Keratinocyte (primary cell): ENCODE measurements around the gene SOHLH1. TPM values are rescaled to one million over a fixed set of nuclear protein-coding genes. Genes with fewer than 3 reads are reported as not detected.

ENCODE experiments used
- DNase-seq: peaks from one replicate; pipeline ENCODE4 v3.0.0-alpha.2; 2011; ENCODE audit warnings: low read depth, missing footprints, low spot score
- FAIRE-seq: peaks from 2 replicates; lab custom pipeline; 2011; peaks lifted over from hg19 to GRCh38; lab: Jason Lieb, UNC
- H2AFZ ChIP-seq: 2 replicates; pipeline ENCODE4 v1.6.0; 2012; ENCODE audit warnings: low read length, control low read depth, inconsistent platforms; ENCODE audit not compliant: control insufficient read depth
- H3K27ac ChIP-seq: 2 replicates; pipeline ENCODE4 v1.5.1; 2011; ENCODE audit warnings: low read length; ENCODE audit not compliant: control insufficient read depth, insufficient read depth
- H3K27me3 ChIP-seq: 3 replicates; pipeline ENCODE4 v1.6.0; 2011; ENCODE audit warnings: low read length; ENCODE audit not compliant: control insufficient read depth, insufficient read depth; ENCODE audit errors: extremely low read depth
- H3K36me3 ChIP-seq, 2 experiments: 2 replicates in 1 of 2; 3 replicates in 1 of 2; pipeline ENCODE4 v1.5.1; 2011; ENCODE audit warnings: low read length in 2 of 2, mild to moderate bottlenecking in 1 of 2; ENCODE audit not compliant: control insufficient read depth in 2 of 2, insufficient read depth in 2 of 2; ENCODE audit errors: extremely low read depth in 1 of 2
- H3K4me1 ChIP-seq: 3 replicates; pipeline ENCODE4 v1.5.1; 2011; ENCODE audit warnings: low read length; ENCODE audit not compliant: control insufficient read depth, insufficient read depth; ENCODE audit errors: extremely low read depth
- H3K4me2 ChIP-seq: 3 replicates; pipeline ENCODE4 v1.6.0; 2011; ENCODE audit warnings: low read depth, low read length; ENCODE audit not compliant: control insufficient read depth, insufficient read depth; ENCODE audit errors: extremely low read depth
- H3K4me3 ChIP-seq, 3 experiments: fragments of 200-600 bp in 1 of 3; sonication (generic) in 1 of 3; 2 replicates in 2 of 3; 3 replicates in 1 of 3; pipeline ENCODE4 v1.5.1; 2011 to 2016; ENCODE audit warnings: low read length in 3 of 3, mild to moderate bottlenecking in 3 of 3, control low read depth in 2 of 3, inconsistent platforms in 1 of 3, low read depth in 1 of 3, mixed read lengths in 1 of 3, mixed run types in 1 of 3, moderate library complexity in 1 of 3; ENCODE audit not compliant: control insufficient read depth in 2 of 3, insufficient read depth in 2 of 3; ENCODE audit errors: extremely low read depth in 1 of 3
- H3K79me2 ChIP-seq: 2 replicates; pipeline ENCODE4 v1.6.0; 2012; ENCODE audit warnings: low read length; ENCODE audit not compliant: control insufficient read depth, insufficient read depth
- H3K9ac ChIP-seq: 3 replicates; pipeline ENCODE4 v1.6.0; 2011; ENCODE audit warnings: low read length; ENCODE audit not compliant: control insufficient read depth, insufficient read depth; ENCODE audit errors: extremely low read depth
- H3K9me1 ChIP-seq: 3 replicates; pipeline ENCODE4 v1.6.0; 2011; ENCODE audit warnings: low read length; ENCODE audit not compliant: control insufficient read depth, insufficient read depth; ENCODE audit errors: extremely low read depth
- H3K9me3 ChIP-seq: 2 replicates; pipeline ENCODE4 v1.5.1; 2012; ENCODE audit warnings: low read depth, low read length; ENCODE audit not compliant: control insufficient read depth
- H4K20me1 ChIP-seq: 3 replicates; pipeline ENCODE4 v1.6.0; 2011; ENCODE audit warnings: low read length; ENCODE audit not compliant: control insufficient read depth, insufficient read depth; ENCODE audit errors: extremely low read depth
- CTCF ChIP-seq, 3 experiments: IDR thresholded peaks in 1 of 3; conservative IDR thresholded peaks in 1 of 3; optimal IDR thresholded peaks in 1 of 3; 2 replicates in 2 of 3; 3 replicates in 1 of 3; pipeline versions ENCODE3 to v1.5.1; 2011; ENCODE audit warnings: low read length in 3 of 3, mild to moderate bottlenecking in 3 of 3, moderate library complexity in 2 of 3, control low read depth in 1 of 3, inconsistent platforms in 1 of 3; ENCODE audit not compliant: insufficient read depth in 2 of 3; ENCODE audit errors: extremely low read depth in 1 of 3
- EZH2 ChIP-seq: IDR thresholded peaks from one replicate; pipeline ENCODE4 v1.6.1; 2012; ENCODE audit warnings: inconsistent platforms, mild to moderate bottlenecking, low read length, moderate library complexity
- dilution Hi-C: fragments of 300-500 bp; cut with MboI; formaldehyde crosslinking; loops from one replicate; pipeline ENCODE4 v1.7.0; 2020; ENCODE audit warnings: low sequenced_read_pairs; ENCODE audit not compliant: extremely low pct_ligation_motif_present
- polyA plus RNA-seq, 5 experiments: library from polyadenylated mRNA; depleted of rRNA in 3 of 5; stranded (reverse) in 3 of 5; stranded (forward) in 1 of 5; unstranded in 1 of 5; fragments of >200 nt; gene quantifications; 1 replicate in 1 of 5; 2 replicates in 3 of 5; 3 replicates in 1 of 5; pipeline versions ENCODE4 v1.2.1 to v1.2.3, GENCODE V29; 2011 to 2012; ENCODE audit warnings: missing spikeins in 2 of 5, low read depth in 1 of 5, low replicate concordance in 1 of 5

Gene SOHLH1
- polyA plus RNA-seq, 1 donor (not counting 4 experiments of a cell fraction or from before 2014, with no cell fraction given): not detected

- Histone ChIP-seq H4K20me1 (no peaks in the 10 kb centered on the region), H3K27me3 (peaks cover 36% of the 10 kb centered on the region), H3K9me3 (no peaks in the 10 kb centered on the region), H3K27ac (no peak overlapping the region), H3K9me1 (no peaks in the 10 kb centered on the region), H3K4me1 (no peaks in the 10 kb centered on the region), H3K79me2 (no peaks in the 10 kb centered on the region), H3K4me3 (no peak overlapping the region), H3K9ac (no peak overlapping the region), H2AFZ (no peak overlapping the region), H3K36me3 (no peaks in the 10 kb centered on the region), H3K4me2 (no peak overlapping the region)
- no peak for DNase-seq
- dilution Hi-C loops: no loop called here
- no peak for FAIRE-seq
- no peak for TF ChIP-seq CTCF (optimal IDR thresholded peaks at IDR 0.05 in 1 of 3, IDR thresholded peaks at IDR 0.05 in 1 of 3, conservative IDR thresholded peaks at IDR 0.05 in 1 of 3; ENCODE audit: extremely low read depth in 1 of 3, insufficient read depth in 2 of 3, low read length in 3 of 3)
These were observed 13.5 kb upstream of the SOHLH1 start for GRCh38 chr9:135712613-135713295.

GRCh38 chr9:135711881-135712280 lies 12.6 kb upstream of the SOHLH1 start:
- H3K27me3 ChIP-seq: peaks cover 36% of the 10 kb centered on the region
- H3K9me1 ChIP-seq: no peaks in the 10 kb centered on the region
- dilution Hi-C loops: no loop called here
- TF ChIP-seq CTCF (optimal IDR thresholded peaks at IDR 0.05 in 1 of 3, IDR thresholded peaks at IDR 0.05 in 1 of 3, conservative IDR thresholded peaks at IDR 0.05 in 1 of 3; ENCODE audit: extremely low read depth in 1 of 3, insufficient read depth in 2 of 3, low read length in 3 of 3): no peak
- TF ChIP-seq EZH2: no peak
- H2AFZ ChIP-seq: no peak overlapping the region
- H3K79me2 ChIP-seq: no peaks in the 10 kb centered on the region
- H3K4me3 ChIP-seq: no peak overlapping the region
- H3K4me1 ChIP-seq: no peaks in the 10 kb centered on the region
- H3K9me3 ChIP-seq: no peaks in the 10 kb centered on the region
- DNase-seq: no peak
- no peak for FAIRE-seq
- H3K4me2 ChIP-seq: no peak overlapping the region
- no peaks in the 10 kb centered on the region for H4K20me1 ChIP-seq
- no peak overlapping the region for H3K9ac ChIP-seq
- H3K36me3 ChIP-seq: no peaks in the 10 kb centered on the region
- no peak overlapping the region for H3K27ac ChIP-seq
